HG03108 (cell line): ENCODE measurements around the gene STXBP5.

ENCODE experiments used
- ATAC-seq: cut with Tn5 transposase; IDR thresholded peaks from one replicate; pipeline ENCODE4 v1.9.1; 2021; ENCODE audit warnings: moderate library complexity; ENCODE audit not compliant: unreplicated experiment

The STXBP5 gene

DNA sequence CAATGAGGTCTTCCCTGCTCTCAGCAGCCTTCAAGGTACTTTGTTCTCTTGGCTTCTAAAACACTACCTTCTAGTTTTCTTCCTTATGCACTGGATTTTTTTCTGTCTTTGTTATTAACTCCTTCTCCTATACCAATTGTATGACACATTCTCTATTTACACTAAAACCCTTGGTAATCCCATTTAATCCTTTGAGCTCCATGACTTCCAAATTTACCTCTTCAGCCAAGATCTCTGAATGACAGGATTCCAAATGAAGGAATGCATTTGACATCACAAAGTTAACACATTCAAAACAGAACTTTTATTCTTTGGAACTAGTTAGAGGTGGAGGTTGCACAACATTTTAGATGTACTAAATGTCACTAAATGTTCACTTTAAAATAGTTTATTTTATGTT is 217.7 kb downstream of the STXBP5 start:
- no peak for ATAC-seq

DNA sequence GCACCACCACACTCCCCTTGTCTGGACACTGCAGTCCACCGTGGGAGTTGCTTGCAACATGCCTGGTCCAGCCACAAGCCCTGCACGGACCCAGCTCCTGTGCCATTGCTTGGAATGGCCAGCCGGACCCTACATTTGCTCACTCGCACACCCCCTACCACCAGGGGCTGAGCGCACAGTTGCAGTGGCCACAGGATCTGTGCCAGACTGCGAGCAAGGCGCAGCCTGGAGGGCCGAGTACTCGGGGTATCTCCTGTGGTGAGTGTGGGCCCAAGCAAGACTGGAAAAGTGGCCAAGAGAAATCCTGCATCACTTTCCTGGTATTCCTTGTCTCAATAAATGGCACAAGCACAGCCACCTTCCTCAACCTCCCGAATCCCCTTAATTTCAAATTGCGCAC is 218.9 kb downstream of the STXBP5 start:
- no peak for ATAC-seq

DNA sequence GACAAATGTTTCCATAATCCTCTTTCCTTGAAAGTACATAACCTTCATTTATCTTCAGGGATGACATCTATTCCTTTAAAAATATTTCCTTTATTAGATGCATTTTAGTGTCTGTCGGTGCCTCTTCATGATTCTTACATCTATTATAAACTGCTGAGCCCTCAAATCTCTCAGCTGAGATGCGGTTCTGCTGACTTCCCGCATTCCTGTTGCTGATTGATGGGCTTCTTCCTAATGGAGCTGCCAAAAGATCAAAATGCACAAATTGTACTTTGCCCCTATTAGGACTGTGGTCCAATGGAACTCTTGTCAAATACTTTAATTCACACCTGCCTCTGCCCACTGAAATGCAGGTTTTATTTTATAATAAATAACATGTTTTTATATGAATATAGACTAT is 225.6 kb downstream of the STXBP5 start:
- ATAC-seq = no peak

DNA sequence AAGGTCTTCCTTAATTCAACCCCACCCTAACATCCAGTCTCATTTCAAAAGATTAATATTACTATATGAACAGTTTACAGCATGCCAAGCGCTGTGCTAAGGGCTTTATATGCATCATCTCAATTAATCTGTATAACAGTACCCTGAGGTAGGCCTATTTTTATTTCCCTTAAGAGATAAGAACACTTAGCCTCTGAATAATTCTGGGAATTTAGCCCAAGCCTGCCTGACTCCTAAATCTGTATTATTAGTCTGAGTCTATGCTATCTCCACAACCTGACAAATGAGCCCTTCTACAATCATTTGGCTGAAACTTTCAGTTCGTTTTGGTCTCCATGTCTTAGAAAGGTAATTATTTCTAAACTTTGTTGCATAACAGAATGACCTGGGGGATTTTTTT is 226.6 kb downstream of the STXBP5 start:
- no peak for ATAC-seq

DNA sequence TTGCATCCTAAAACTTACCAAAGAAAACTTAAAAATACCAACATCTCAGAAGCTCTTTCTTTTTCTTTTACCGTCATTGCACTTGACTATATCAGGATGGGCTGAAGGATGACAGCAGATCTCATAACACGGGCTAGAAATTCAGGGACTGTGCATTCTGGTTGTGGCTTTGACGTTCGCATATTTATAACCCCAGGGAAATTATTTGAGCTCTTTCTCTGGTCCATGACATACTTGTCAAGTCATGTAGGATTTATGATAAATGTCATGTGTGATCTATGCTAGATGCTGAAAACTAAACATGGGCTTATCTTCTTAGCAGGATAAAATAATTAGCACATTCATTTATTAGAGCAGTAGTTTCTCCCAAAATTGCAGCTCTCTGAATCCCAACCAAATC is 229.9 kb downstream of the STXBP5 start:
- ATAC-seq = no peak

DNA sequence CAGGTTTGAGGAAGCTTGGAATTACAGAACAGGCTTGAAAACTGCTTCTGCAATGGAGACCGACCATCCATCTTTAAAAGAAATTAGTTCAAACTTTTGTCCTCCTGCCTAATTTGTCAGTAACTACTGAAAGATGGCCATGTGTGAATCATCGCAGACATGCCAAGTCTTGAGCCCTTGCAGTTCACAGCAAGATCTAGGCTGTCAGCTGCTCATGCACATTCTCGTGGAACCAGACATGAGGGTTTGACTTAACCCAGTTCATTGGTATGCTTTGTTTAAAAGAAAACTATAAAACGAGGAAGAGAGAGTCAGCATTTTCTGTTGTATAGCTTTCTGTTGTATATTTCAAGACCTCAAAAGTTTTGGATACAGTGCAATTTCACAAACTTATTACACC is 230.3 kb downstream of the STXBP5 start:
- no peak for ATAC-seq

DNA sequence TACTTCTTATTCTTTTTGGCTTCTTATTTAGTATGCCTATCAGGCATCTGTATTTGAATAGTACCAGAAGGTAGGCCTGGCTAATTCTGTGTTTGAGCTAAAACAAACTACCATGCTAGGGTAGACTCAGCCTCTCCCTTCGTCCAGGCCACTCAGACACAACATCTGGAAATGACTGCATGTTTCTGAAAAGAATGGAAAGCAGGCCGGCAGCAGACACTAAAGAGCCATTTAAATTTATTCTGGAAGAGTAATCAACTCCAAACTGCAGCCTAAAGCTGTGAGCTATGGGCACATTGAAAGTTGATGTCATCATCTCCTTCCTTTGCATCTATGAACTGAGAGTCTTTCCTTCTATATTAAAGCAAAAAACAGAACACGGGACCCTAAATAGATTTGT is 233.4 kb downstream of the STXBP5 start:
- no peak for ATAC-seq

DNA sequence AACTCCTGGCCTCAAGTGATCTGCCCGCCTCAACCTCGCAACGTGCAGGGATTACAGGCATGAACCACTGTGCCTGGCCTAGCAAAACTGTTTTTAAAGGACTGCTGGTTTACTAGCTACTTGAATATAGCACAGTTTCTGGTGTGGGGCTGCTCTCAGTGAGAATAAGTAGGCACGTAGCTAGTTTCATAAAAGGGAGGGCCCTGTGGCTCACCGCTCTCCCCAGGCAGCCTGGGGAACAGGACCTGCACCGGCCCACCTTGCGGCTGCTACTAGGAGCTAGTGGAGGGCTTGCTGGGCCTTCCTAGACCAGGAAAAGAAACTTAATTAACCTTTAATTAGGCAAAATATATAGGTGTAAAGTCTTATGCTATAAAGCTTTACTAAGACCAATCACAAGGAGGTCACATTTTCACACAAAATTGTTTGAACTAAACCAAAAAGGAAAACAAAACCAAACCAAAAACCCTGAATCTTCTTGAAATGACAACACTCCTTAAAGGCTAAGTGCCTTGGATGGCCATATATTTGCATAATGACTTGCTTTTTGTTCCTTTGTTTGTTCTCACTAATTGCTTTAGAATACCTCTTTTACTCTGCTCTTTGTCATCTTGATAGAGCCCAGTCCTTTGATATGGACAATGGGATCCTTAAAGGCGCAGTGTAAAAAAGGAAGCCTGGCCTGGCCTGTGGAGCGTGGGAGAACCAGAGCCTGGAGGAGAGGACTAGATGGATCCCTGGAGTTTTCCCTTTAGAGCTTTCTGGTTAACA is 234.7 kb downstream of the STXBP5 start:
- no peak for ATAC-seq
